HepG2 (cell line): ENCODE measurements around the gene SYCP2. TPM values are rescaled to one million over a fixed set of nuclear protein-coding genes. Genes with fewer than 3 reads are reported as not detected.

Experiments
- ATM ChIP-seq: fragments of 450-650 bp; IDR thresholded peaks from 2 replicates; pipeline ENCODE4 v1.7.1; 2017; ENCODE audit warnings: mild to moderate bottlenecking, borderline replicate concordance
- CCAR2 ChIP-seq: fragments of 200-400 bp; formaldehyde crosslinking; optimal IDR thresholded peaks from 2 replicates; pipeline ENCODE3; 2018; ENCODE audit warnings: low read depth, mild to moderate bottlenecking, low read length, moderate library complexity
- E2F2 ChIP-seq: sonication (generic); formaldehyde crosslinking; IDR thresholded peaks from 2 replicates; pipeline ENCODE4 v1.4.0; 2020; ENCODE audit warnings: missing genetic modification reagents, borderline replicate concordance
- GABPB1 ChIP-seq: IDR thresholded peaks from 2 replicates; pipeline ENCODE4 v1.6.1; 2016; ENCODE audit warnings: mild to moderate bottlenecking, missing genetic modification reagents, moderate library complexity, missing compliant biosample characterization
- HDAC1 ChIP-seq: sonication (generic); formaldehyde crosslinking; IDR thresholded peaks from 2 replicates; pipeline ENCODE4 v1.5.1; 2020; ENCODE audit warnings: mild to moderate bottlenecking, missing genetic modification reagents
- KAT8 ChIP-seq: IDR thresholded peaks from 2 replicates; pipeline ENCODE4 v1.6.1; 2016; ENCODE audit warnings: missing genetic modification reagents, missing compliant biosample characterization
- KLF16 ChIP-seq, 2 experiments: sonication (generic) in 1 of 2; formaldehyde crosslinking in 1 of 2; IDR thresholded peaks; 2 replicates each; pipeline versions ENCODE4 v1.6.1 to v1.8.0; 2016 to 2023; ENCODE audit warnings: missing genetic modification reagents in 2 of 2, missing compliant biosample characterization in 1 of 2
- KLF6 ChIP-seq: IDR thresholded peaks from 2 replicates; pipeline ENCODE4 v1.8.0; 2016; ENCODE audit warnings: missing biosample characterization, missing genetic modification reagents
- PLRG1 ChIP-seq: fragments of 450-650 bp; conservative IDR thresholded peaks from 2 replicates; pipeline ENCODE4 v1.6.1; 2016
- PRMT3 ChIP-seq: sonication (generic); formaldehyde crosslinking; IDR thresholded peaks from 2 replicates; pipeline ENCODE4 v1.8.1; 2022; ENCODE audit warnings: low read depth, mild to moderate bottlenecking, moderate library complexity, missing genetic modification reagents, borderline replicate concordance
- RNF2 ChIP-seq: fragments of 450-650 bp; conservative IDR thresholded peaks from 2 replicates; pipeline ENCODE4 v1.6.1; 2016; ENCODE audit warnings: low read depth
- SIN3A ChIP-seq: IDR thresholded peaks from 2 replicates; pipeline ENCODE4 v1.6.1; 2011; ENCODE audit warnings: low read depth, mild to moderate bottlenecking, control low read depth, low read length, borderline replicate concordance
- SIX1 ChIP-seq: sonication (generic); formaldehyde crosslinking; IDR thresholded peaks from 2 replicates; pipeline ENCODE4 v1.4.0; 2020; ENCODE audit warnings: missing genetic modification reagents, borderline replicate concordance
- ZNF138 ChIP-seq: sonication (generic); formaldehyde crosslinking; IDR thresholded peaks from 2 replicates; pipeline ENCODE4 v1.5.0; 2020; ENCODE audit warnings: mild to moderate bottlenecking, low read depth, missing genetic modification reagents
- ZNF17 ChIP-seq: sonication (generic); formaldehyde crosslinking; IDR thresholded peaks from 2 replicates; pipeline ENCODE4 v1.5.0; 2020; ENCODE audit warnings: mild to moderate bottlenecking, missing genetic modification reagents
- ZNF180 ChIP-seq: sonication (generic); formaldehyde crosslinking; IDR thresholded peaks from 2 replicates; pipeline ENCODE4 v1.4.0; 2020; ENCODE audit warnings: low read depth, missing genetic modification reagents, borderline replicate concordance
- ZNF574 ChIP-seq: sonication (generic); formaldehyde crosslinking; IDR thresholded peaks from 2 replicates; pipeline ENCODE4 v1.4.0; 2020; ENCODE audit warnings: missing genetic modification reagents
- ZNF674 ChIP-seq: sonication (generic); formaldehyde crosslinking; IDR thresholded peaks from 2 replicates; pipeline ENCODE4 v1.5.0; 2020; ENCODE audit warnings: low read depth, mild to moderate bottlenecking, missing genetic modification reagents
- ZNF761 ChIP-seq: sonication (generic); formaldehyde crosslinking; conservative IDR thresholded peaks from 2 replicates; pipeline ENCODE4 v1.4.0; 2020; ENCODE audit warnings: mild to moderate bottlenecking, missing genetic modification reagents
- ZNF766 ChIP-seq: sonication (generic); formaldehyde crosslinking; IDR thresholded peaks from 2 replicates; pipeline ENCODE4 v1.5.0; 2020; ENCODE audit warnings: missing genetic modification reagents, borderline replicate concordance
- ZNF788 ChIP-seq: sonication (generic); formaldehyde crosslinking; IDR thresholded peaks from 2 replicates; pipeline ENCODE4 v1.5.0; 2020; ENCODE audit warnings: mild to moderate bottlenecking, missing genetic modification reagents, borderline replicate concordance
- polyA plus RNA-seq, 8 experiments: library from polyadenylated mRNA; depleted of rRNA in 3 of 8; stranded (reverse) in 7 of 8; unstranded in 1 of 8; fragments of >200 nt; fragmentation: Illumina TruSeq in 4 of 8; extraction: Trizol in 4 of 8; gene quantifications; 2 replicates each; pipeline versions ENCODE4 v1.2.1 to v1.2.3, GENCODE V29; 2011 to 2016; ENCODE audit warnings: low read depth in 4 of 8, missing spikeins in 1 of 8, mixed read lengths in 1 of 8; ENCODE audit not compliant: insufficient read depth in 1 of 8
- total RNA-seq, 5 experiments: library from RNA; depleted of rRNA; stranded (reverse); fragments of >200 nt; fragmentation: Illumina TruSeq; extraction: Trizol; gene quantifications; 2 replicates each; pipeline ENCODE4 v1.2.3, GENCODE V29; 2016; ENCODE audit warnings: low read depth in 1 of 5
- TF ChIP-seq, protein P1 (sequence below): sonication (generic); formaldehyde crosslinking; IDR thresholded peaks from 2 replicates; pipeline ENCODE4 v1.8.1; 2023; ENCODE audit warnings: mild to moderate bottlenecking, missing genetic modification reagents, borderline replicate concordance
- TF ChIP-seq, protein P2 (sequence below): sonication (generic); formaldehyde crosslinking; IDR thresholded peaks from 2 replicates; pipeline ENCODE4 v1.4.0; 2020; ENCODE audit warnings: mild to moderate bottlenecking, missing genetic modification reagents, borderline replicate concordance

The SYCP2 gene
- total and polyA plus RNA-seq, 2 of the 13 experiments (the other 11 are each of a cell fraction or from before 2014, with no cell fraction given): 0.07 to 0.24 TPM

DNA sequence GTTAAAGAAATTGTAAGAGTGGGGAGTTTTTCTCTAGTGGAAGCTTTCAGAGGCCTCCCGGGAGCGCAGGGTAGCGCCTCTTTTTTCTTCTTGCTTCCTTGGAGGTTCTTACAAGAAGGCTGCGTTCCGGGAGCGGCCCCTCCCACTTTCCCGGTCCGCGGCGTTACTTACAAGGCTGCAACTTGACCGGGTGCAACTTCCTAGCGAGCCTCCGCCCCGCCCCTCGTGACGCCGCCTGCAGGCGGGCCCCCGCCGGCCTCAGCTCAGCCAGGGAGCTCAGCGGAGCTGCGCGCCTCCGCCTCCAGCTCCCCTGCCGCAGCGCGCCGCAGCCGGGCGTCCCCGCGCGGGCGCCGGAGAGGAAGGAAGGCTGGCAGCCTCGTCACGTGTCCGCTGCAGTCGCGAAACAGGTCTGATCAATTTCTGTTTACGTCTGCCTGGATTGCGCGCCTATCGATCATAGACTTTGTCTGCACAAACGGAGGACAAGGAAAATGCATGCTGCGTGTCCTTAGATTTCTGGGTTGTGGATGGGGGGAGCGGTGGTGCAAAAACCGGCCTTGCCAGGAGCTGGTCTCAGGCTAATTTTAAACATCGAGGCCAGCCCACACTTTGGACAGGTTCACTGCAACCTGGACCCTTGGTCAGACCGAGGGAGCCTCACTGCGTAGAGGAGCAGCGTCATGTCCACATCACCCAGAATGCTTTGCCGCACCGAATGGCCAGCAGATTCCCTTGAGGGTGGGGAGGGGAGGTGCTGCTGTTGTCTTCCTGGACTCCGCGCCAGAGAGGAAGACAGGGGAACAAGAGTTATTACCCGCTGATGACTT lies 6.9 kb upstream of the SYCP2 start, which contains the start of the genes FAM217B and PPP1R3D (continued):
- TF ChIP-seq, protein P1, sequence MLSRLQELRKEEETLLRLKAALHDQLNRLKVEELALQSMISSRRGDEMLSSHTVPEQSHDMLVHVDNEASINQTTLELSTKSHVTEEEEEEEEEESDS (CRISPR knock-in tag): no peak
- TF ChIP-seq GABPB1 (CRISPR knock-in tag) (peak; percentile 73), ZNF788 (peak; percentile 46; the same call in 1 of the 2 replicates), ZNF180 (CRISPR knock-in tag) (no peak), KLF16 (CRISPR knock-in tag; IDR thresholded peaks at IDR 0.05) (peak in 1 of 2 experiments; percentile 26; a peak in 2 of 4 replicates), KAT8 (CRISPR knock-in tag) (peak; percentile 82), SIN3A (peak; percentile 73; the same call in 1 of the 2 replicates), ZNF766 (CRISPR knock-in tag) (peak; percentile 51; the same call in 1 of the 2 replicates), HDAC1 (peak; percentile 90), KLF6 (CRISPR knock-in tag) (peak; percentile 81; the same call in 1 of the 2 replicates), E2F2 (CRISPR knock-in tag) (0 out of 2 replicates have a peak, but pooled peaks have one; percentile 19), ZNF17 (CRISPR knock-in tag) (no peak), PLRG1 (no peak), SIX1 (CRISPR knock-in tag) (no peak; the same call in 1 of the 2 replicates), RNF2 (peak; percentile 97), ATM (no peak), ZNF138 (CRISPR knock-in tag) (no peak; the same call in 1 of the 2 replicates), ZNF574 (CRISPR knock-in tag) (peak; percentile 82), ZNF761 (CRISPR knock-in tag) (peak; percentile 83; the same call in 1 of the 2 replicates), PRMT3 (CRISPR knock-in tag) (no peak), CCAR2 (no peak), ZNF674 (CRISPR knock-in tag) (peak; percentile 66; the same call in 1 of the 2 replicates)
- TF ChIP-seq, protein P2, sequence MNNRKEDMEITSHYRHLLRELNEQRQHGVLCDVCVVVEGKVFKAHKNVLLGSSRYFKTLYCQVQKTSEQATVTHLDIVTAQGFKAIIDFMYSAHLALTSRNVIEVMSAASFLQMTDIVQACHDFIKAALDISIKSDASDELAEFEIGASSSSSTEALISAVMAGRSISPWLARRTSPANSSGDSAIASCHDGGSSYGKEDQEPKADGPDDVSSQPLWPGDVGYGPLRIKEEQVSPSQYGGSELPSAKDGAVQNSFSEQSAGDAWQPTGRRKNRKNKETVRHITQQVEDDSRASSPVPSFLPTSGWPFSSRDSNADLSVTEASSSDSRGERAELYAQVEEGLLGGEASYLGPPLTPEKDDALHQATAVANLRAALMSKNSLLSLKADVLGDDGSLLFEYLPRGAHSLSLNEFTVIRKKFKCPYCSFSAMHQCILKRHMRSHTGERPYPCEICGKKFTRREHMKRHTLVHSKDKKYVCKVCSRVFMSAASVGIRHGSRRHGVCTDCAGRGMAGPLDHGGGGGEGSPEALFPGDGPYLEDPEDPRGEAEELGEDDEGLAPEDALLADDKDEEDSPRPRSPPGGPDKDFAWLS (CRISPR knock-in tag): no peak
